Astrocyte of the cerebellum (primary cell): ENCODE results near the gene FAM227B.
A peak's percentile ranks its signal among the peaks of the same experiment; 100 is the strongest.

ENCODE experiments used
- DNase-seq: peaks from one replicate; pipeline ENCODE4 v3.0.0-alpha.2; 2011; ENCODE audit warnings: low read depth
- H3K4me3 ChIP-seq: 2 replicates; pipeline ENCODE4 v1.5.1; 2011; ENCODE audit warnings: mild to moderate bottlenecking, low read depth, low read length, moderate library complexity
- CTCF ChIP-seq: IDR thresholded peaks from 2 replicates; pipeline ENCODE4 v1.5.1; 2012; ENCODE audit warnings: low read length, low read depth, moderate library complexity, mild to moderate bottlenecking; ENCODE audit errors: missing control alignments
- in situ Hi-C: cut with HindIII; loops from 2 replicates; pipeline ENCODE4 v1.10.0; 2017; ENCODE audit warnings: low sequenced_read_pairs

FAM227B gene

DNA sequence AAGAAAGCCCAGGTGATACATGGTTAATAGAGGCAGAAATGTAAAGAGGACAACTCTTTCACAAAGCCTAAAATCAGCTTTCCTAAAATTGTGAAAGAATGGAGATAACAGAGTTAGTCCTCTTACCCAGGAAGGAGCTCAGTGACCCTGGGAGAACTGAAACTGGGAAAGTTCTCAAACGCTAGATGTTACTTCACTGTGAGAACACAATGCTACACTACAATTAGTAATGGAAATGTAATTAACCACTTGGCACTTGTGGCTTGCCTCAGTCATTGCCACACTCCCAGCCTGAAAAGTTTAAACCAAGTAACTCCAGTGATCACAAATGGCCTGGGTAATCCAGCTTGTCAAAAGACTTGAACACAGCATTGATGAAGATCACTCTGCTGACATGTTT, 300.3 kb downstream of the FAM227B start:
- TF ChIP-seq CTCF, result no peak
- DNase-seq, result no peak
- in situ Hi-C loops, result no loop called here
- no peak overlapping the region for H3K4me3 ChIP-seq

DNA sequence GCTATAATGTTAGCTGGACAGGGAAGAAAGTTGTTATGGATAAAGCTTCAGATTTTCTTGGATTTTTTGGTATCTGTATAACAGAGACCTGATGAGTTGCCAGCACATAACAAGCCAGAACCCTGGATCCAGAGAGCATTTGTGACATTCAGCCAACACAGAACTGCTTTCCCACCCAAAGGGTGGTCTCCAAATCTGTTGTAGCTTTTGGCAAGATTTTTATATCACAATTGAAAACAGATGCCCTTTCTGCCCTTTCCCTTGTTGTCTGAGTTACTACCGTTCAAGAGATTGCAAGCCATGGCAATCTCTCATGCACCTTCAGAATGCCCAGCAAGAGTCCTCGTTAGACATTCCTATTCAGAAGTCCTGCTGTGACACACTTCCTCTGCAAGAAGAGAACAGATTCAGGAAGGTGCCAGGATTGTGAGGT, 305.2 kb downstream of the FAM227B start:
- TF ChIP-seq CTCF, result no peak
- in situ Hi-C loops, result no loop called here
- no peak for DNase-seq
- no peak overlapping the region for H3K4me3 ChIP-seq

- in situ Hi-C loops, result no loop called here
- no peak overlapping the region for H3K4me3 ChIP-seq
- TF ChIP-seq CTCF, result no peak
- no peak for DNase-seq
Observed at GRCh38 chr15:49314716-49315115, 305.9 kb downstream of the FAM227B start.

GRCh38 chr15:49313650-49314049, 307.0 kb downstream of the FAM227B start:
- in situ Hi-C loops, result no loop called here
- DNase-seq, result peak; percentile 53
- H3K4me3 ChIP-seq, result no peak overlapping the region
- TF ChIP-seq CTCF, result no peak

DNA sequence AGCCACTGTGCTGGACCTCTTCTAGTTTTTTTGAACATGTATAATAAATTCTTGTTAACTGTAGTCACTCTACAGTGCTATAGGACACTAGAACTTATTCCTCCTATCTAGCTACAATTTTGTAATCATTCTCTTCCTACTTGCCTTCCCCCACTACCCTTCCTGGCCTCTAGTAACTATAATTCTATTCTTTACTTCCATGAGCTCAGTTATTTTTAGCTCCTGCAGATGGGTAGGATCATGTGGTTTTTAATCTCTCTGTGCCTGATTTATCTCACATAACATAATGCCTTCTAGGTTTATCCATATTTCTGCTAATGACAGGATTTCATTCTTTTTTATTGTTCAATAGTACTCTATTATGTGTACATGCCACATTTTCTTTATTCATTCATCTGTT, 310.7 kb downstream of the FAM227B start:
- in situ Hi-C loops, result no loop called here
- no peak overlapping the region for H3K4me3 ChIP-seq

GRCh38 chr15:49308686-49309085, 311.9 kb downstream of the FAM227B start:
- H3K4me3 ChIP-seq, result no peak overlapping the region
- DNase-seq, result no peak
- no peak for TF ChIP-seq CTCF
- in situ Hi-C loops, result no loop called here

More for the DNA sequence above, 310.7 kb downstream of the FAM227B start:
- TF ChIP-seq CTCF, result no peak
- DNase-seq, result no peak

DNA sequence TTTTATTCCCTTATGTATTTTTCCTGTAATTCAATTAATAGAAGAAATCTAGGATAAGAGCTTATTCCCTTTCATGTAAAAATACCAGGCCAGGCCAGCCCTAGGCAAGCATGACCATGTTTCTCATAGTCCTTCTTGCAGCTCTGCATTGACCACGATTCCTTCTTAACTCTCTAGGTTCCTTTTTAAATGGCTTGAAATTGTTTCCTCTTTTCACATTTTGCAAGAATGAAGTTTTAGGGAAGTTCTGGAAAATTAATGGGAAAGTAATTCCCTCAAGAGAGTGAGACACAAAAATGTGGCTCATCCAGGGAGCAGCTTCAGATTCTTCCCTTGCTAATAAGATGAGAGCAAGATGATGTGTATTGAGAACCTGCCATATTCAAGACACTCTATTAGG, 314.1 kb downstream of the FAM227B start:
- in situ Hi-C loops, result no loop called here
- no peak overlapping the region for H3K4me3 ChIP-seq
- TF ChIP-seq CTCF, result no peak
- no peak for DNase-seq
